GM19043 (cell line): ENCODE data around the gene ANKS1B.

Experiments used
- ATAC-seq: cut with Tn5 transposase; IDR thresholded peaks from one replicate; pipeline ENCODE4 v1.9.1; 2021; ENCODE audit warnings: low read depth; ENCODE audit not compliant: unreplicated experiment

Gene ANKS1B

DNA sequence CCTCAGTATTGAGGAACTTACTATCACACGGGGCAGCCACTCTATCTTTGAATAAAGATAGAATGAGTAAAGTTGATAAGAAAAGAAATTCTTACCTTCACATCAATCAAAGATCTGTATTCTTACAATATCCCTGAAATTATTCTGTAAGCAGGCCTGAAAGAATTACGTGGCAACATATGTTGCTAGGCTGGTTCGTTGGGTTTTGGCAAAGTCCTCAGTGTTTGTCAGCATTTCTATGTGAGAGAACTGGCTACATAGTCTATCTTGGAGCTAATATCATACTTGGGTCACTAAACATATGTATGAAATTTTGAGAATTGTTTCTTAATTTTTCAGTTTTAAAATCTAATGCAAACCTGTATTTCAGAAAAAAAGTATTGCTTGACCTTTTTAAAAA lies 749.4 kb downstream of the ANKS1B start:
- ATAC-seq, result no peak

- no peak for ATAC-seq
Observed at GRCh38 chr12:99234702-99235101, 750.0 kb downstream of the ANKS1B start.

- ATAC-seq, result no peak
Observed at GRCh38 chr12:99232324-99232723, 752.4 kb downstream of the ANKS1B start.

- no peak for ATAC-seq
Observed at GRCh38 chr12:99231031-99231430, 753.7 kb downstream of the ANKS1B start.

DNA sequence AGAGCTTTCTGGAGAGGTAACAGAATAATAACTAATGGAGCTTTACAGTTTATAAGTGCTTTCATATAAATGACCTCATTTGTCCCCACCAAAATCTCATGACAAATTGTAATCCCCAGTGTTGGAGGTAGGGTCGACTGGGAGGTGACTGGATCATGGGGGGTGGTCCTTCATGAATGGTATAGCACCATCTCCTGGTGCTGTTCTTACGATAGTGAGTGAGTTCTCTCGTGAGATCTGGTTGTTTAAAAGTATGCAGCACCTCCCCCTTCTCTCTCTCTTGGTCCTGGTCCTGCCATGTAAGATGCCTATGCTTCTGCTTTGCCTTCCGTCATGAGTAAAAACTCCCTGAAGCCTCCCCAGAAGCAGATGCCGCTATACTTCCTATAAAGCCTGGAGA lies 760.5 kb downstream of the ANKS1B start:
- no peak for ATAC-seq

DNA sequence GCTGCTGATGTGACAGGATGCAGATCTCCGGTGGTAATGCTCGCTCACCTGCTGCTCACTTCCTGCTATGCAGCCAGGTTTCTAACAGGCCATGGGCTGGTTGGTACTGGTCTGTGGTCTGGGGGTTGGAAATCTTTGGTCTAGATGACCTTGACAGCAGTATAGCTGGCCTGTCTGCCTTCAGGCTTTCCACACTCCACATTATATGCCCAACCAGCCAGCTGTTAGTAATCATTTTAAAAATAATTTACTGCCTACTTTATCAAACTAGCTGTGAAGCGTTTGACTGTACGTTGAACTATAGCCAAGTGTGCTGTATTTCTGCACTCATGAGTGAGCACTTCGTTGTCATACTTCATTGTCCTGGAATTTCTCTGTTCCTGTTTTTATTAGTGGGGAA lies 761.2 kb downstream of the ANKS1B start:
- ATAC-seq, result no peak

DNA sequence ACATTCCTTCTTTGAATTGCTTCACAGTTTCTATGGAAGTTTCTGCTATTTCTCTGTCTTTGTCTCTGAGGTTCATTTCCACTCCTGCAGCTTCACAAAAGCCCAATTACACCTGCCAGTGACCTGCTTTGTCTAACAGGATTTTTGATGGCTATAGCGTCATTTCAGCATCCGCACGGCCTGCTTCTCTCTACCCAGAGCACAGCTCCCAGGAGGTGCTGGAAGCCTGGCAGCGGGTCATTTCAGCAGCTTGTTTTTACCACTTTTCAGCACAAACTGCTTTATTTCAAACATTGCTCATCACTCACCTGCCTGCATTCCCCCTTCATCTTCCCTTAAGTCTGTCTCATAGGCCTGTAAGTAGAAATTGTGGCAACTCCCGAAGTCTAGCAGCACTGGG lies 771.7 kb downstream of the ANKS1B start:
- no peak for ATAC-seq

DNA sequence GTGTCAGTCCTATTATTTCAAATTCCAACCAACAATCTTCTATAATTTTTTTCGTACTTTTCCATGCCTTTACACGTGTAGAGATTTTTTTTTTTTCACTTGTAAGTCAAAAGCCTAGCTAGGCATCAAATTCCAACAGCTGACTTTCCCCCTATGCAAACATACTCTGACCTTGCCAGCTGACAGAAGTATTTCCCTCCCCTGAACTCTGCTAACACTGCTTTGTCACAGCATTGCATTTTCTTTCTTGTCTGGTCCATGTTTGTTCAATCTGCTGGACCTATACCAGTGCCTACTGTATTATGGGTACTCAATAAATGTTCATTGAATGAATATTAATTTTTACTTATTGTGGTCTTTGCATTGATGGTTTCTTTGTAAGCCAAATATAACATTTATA lies 772.5 kb downstream of the ANKS1B start:
- no peak for ATAC-seq

DNA sequence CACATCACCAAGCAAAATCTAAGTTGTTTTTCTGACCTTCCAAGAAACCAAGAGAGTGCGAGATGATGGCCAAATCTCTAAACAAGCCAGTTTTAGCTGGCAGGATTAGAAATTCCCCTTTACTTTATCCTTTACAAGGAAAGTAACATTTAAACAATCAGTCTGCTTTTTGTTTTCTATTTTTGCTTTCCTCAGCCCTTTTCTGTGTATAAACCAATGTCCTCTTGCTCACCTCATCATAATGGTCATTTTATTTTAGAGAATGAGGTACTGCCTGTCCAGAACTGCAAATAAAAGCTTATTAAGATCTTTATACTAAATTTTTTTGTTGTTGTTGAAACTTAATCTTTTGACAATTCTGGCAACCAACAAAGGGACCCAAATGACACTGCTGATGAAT lies 779.6 kb downstream of the ANKS1B start:
- ATAC-seq, result no peak

GRCh38 chr12:99201906-99202645 lies 782.7 kb downstream of the ANKS1B start:
- no peak for ATAC-seq

GRCh38 chr12:99200711-99201384 lies 783.9 kb downstream of the ANKS1B start:
- ATAC-seq, result no peak

DNA sequence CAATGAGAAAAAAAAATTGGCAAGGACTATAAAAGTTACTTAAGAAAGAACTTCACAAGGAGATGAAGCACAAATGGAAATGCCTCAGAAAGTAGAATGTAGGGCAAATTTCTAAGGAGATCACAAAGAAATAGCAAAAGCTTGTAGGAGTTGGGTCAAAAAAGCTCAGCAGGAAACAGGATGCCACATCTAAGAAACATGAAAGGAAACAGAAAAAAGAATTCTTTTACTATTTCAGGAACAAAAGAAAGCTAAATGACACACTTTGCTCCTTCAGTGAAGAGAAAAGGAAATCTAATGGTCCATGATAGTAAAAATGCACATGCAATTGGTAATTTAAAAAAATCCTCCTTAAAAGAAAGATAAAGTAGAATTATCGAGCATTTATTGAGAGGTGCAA lies 789.3 kb downstream of the ANKS1B start:
- no peak for ATAC-seq

DNA sequence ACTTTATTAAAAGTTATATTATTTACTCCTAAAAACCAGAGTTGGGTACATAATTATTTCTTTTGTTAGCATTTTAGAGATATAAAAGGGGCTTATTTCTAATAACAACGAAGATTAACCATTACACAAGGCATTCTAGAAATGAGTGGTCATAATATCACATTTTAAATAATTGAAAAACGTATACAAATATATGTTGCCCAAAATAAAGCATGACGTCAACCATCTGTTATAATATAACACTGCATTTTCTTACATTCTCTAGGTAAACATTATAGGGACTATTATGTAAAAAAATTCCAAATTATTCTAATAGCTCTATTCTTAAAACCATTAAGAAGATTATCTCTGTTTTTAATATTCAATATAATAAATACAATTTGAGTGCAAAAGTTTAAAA lies 792.2 kb downstream of the ANKS1B start:
- no peak for ATAC-seq

- ATAC-seq, result no peak
Observed at GRCh38 chr12:99176871-99177270, 807.9 kb downstream of the ANKS1B start.

DNA sequence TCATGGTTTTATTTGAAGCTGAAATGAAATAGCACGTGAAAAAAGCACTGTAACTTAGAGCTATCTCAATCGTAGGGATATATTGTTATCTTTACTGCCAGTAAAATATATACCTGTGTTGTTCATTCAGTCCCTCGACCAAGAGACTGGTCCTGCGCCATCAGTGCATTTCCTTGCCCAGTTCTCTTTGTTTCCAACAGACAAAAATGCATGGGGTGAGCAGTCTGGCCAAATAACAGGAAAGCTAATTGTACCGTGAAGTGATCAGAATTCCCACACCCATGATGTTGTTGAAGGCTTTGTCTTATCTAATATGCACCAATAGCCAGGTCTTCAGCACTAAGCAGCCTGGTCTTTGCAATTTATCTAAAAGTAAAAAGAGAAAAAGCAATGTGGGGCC lies 814.3 kb downstream of the ANKS1B start:
- ATAC-seq, result no peak

- no peak for ATAC-seq
Observed at GRCh38 chr12:99170037-99170436, 814.7 kb downstream of the ANKS1B start.

DNA sequence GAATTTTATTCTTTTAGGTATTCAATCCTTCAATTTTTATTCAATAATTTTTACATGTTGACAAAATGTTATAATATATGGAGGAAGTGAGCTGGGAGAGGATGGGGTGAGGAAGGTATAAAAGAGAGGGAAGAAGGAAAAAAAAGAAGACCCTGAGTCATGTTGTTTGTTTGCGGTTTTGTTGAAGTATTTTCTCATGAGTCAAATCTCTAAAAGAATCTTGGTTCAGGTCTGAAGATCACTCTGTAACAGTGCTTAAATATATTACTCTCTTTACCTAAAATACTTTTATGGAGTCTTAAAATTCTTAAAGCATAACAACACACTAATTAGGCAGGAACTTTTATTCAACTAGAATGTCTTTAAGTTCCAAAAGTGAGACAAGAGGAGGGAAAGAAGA lies 826.8 kb downstream of the ANKS1B start:
- no peak for ATAC-seq

GRCh38 chr12:99154983-99155336 lies 829.8 kb downstream of the ANKS1B start:
- no peak for ATAC-seq

DNA sequence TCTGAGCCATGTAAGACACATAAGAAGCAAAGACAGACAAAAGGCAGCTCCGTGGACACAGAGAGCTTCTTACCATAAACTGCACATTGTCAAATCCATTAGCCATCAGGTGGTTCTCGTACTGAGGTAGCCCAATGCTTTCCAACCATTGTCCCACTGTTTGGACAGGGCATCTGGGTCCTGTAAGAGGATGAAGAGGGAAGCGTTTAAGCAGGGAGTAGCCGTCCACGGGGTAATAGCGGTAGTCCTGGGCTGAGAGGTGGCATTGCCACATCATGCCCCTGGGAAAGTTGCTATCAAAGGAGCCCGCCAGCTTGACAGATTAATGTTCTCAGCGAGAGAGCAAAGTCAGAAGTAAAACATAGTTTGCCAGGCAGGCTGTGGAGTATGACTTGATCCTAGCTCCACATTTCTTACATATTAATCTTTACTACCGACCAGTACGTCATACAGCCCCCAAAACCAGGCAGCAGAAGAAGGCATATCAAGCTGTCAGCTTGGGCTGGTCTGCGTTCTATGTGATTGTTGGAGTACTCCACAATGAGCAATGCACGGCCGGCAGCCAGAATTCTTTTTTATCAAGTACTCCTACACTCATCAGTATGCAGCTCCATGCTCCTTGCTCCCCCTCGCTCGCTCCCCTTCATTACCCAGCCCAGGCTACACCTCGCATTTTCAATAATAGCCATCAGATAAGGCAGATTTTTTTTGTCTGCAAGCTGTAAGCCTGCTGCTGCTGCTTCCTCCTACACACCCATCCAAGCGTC lies 830.3 kb downstream of the ANKS1B start:
- ATAC-seq, result no peak

- no peak for ATAC-seq
Observed at GRCh38 chr12:99153293-99153692, 831.4 kb downstream of the ANKS1B start.

DNA sequence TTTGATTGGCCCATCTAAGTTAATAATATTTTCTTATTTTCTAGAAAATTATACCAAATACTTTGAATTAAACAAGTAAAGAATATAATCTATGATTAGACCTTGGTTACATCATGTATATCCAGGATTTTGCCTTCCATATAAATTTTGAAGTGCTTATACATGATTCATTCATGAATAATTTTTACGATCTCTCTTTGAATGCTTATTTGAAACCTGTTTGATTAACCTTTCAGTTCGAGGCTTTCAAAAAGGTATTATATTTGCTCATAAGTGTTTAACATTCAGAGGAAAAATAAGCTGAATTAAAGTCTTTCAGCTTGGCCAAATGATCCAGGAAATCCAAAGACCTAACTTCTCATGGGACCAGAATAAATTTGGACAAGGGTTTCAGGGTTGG lies 832.4 kb downstream of the ANKS1B start:
- no peak for ATAC-seq

- ATAC-seq, result no peak
Observed at GRCh38 chr12:99151744-99152143, 833.0 kb downstream of the ANKS1B start.
